GM18520 (cell line): ENCODE data around the gene CBX6.
A peak's percentile ranks its signal among the peaks of the same experiment; 100 is the strongest.
"Not testable (repeated sequence)": the region's sequence is repeated elsewhere in the genome, so short reads cannot be mapped to it uniquely, and the experiment has no call there.

Source experiments
- ATAC-seq: cut with Tn5 transposase; IDR thresholded peaks from one replicate; pipeline ENCODE4 v1.9.1; 2021; ENCODE audit not compliant: unreplicated experiment

CBX6 gene

DNA sequence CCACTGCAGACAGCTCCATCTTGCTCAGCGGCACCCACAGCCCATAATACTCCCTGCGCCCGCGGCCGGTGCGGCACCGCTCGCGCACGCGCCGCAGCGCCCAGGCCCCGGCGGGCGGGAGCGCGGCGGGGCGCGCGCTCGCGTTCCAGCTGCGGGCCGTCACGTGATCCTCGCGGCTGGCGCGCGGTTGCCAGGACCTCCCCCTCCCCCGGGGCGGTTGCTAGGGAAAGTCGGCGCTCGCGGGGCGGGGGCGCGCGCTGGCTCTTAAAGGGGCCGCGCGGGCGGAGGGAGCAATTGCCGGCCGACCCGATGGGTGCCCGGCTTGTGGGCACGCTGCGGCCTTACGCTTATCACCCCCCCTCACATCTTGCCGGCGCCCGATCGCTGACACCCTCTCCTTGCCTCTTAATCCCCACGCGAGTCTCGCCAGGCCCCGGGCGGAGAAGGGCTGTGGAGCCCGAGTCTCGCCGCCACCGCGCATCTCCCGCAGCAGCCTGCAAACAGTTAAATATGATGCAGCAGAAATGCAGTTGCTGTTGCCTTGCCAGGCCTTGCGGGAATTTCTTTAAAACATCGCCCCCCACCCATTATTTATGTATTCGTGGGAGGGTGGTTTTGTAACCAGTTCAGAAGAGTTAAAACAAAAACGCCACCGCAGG is at the start of gene CBX6:
Gene CBX6 (minus strand): TSS at position 45 of the 659 bp plus-strand sequence. CDS start 26 bp downstream, at position 19.
- peak; percentile 51 for ATAC-seq

DNA sequence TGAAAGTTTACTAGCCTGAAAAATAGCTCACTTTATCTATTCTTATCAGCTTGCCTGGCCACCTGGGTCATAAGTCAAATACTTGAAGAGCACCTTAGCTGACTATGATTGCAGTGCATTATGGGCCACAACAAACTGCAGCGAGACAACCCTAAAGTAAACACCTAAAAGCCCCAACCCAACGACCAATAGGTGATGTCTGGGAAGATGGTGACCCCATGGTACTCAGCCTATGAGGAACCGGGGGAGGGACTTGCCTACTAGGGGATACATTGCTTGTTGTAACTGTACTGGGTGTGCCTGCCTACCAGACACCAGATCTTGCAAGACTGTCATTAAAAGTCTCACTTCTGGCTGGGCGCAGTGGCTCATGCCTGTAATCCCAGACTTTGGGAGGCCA is 49.8 kb upstream of the CBX6 start:
- no peak for ATAC-seq

DNA sequence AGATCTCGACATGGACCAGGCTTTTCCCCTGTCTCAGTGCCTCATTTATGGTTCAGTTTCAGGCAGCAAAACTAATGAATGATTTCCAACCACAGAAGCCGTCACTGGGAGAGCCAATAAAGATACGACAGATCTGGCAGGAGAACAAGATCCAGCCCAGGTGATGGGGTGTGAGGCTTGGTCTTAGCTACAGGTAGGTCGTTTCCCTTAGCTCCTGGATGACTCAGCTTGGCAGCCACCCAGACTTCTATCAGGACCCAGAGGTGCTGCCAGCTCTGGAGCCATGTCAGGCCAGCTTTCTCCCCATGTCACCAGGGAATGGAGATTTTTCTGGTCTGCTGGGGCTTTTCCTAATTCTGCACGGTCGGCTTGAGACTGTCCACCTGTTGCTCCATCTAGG is 49.1 kb upstream of the CBX6 start:
- no peak for ATAC-seq

DNA sequence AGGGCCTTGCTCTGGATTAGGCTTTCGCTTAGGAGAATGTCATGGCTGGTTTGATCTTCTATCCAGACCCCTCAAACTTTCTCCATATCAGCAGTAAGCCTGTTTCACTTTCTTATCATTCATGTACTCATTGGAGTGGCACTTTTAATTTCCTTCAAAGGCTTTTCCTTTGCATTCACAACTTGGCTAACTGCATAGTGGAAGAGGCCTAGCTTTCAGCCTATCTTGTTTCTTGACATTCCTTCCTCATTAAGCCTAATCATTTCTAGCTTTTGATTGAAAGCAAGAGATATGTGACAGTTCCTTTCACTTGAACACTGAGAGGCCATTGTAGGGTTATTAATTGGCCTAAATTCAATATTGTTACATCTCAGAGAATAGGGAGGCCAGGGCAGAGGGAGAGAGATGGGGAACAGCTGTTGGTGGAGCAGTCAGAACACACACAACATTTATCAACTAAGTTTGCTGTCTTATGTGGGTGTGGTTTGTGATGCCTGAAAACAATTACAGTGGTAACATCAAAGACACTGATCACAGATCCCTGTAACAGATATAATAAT is 47.7 kb upstream of the CBX6 start:
- ATAC-seq: no peak

DNA sequence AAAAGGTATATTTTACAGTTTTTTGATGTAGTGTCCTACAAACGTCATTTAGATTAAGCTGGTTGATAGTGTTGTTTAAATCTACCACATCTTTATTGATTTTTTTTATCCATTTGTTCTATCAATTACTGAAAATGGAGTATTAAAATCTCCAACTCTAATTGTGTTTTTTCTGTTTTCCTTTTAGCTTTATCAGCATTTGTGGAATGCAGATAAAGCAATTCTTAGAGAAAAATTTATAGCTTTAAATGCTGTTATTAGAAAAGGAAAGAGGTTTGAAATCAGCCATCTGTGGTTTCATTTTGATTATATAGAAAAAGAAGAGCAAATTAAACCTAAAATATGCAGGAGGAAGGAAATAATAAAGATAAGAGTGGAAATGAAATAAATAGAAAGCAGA is 39.4 kb upstream of the CBX6 start:
- ATAC-seq: no peak

DNA sequence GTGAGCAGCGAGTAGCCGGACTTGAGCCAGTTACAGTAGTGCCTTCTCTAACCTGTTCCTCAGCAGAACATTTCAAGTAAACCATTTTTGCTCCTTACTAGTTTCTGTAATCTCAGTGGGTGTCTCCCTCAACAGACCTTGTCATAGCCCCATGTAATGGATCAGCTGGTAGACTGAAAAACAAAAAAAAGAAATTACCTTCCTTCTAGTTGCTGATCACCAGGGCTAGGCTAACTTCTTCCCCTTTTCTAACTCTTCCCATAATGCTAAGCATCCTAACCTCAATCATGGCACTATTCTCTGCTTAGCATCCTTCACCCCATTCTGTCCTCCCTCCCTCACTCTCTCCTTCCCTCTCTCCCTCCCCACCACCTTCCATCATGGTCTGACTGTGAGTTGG is 35.8 kb upstream of the CBX6 start:
- ATAC-seq: no peak

DNA sequence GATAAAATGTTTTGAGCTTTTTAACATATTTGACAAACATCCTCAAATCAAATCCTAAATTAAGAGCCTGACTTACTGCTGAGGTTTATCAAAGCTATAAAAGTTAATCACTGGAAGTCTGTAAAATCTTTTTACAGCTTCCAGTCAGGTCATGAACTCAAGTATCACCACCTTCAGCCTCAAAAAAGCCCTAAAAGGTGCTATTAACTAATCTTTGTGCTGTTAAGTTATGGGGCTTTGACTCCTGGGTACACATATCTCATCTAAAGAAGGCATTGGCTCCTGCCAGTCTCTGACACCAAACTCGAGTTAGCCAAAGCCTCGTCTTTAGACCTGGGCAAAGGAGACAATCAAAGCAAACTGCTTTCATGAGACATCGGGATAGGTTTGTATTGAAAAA is 34.0 kb upstream of the CBX6 start:
- no peak for ATAC-seq

DNA sequence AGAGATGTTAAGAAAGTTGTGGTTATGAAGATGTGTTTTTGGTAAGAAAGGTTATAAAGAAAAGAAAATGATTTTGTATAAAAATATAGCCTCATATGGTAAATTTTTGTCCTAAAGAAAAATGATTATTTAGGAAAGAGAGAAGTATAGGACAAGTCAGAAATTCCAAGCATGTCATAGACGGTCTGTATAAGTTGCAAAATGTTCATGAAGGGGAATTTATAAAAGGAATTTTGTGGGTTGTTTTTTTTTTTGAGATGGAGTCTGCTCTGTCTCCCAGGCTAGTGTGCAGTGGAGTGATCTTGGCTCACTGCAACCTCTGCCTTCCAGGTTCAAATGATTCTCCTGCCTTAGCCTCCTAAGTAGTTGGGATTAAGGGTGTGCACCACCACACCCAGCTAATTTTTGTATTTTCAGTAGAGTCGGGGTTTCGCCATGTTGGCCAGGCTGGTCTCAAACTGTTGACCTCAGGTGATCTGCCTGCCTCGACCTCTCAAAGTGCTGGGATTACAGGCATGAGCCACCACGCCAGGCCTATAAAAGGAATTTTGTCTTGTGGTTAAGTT is 32.1 kb upstream of the CBX6 start:
- not testable (repeated sequence) for ATAC-seq

DNA sequence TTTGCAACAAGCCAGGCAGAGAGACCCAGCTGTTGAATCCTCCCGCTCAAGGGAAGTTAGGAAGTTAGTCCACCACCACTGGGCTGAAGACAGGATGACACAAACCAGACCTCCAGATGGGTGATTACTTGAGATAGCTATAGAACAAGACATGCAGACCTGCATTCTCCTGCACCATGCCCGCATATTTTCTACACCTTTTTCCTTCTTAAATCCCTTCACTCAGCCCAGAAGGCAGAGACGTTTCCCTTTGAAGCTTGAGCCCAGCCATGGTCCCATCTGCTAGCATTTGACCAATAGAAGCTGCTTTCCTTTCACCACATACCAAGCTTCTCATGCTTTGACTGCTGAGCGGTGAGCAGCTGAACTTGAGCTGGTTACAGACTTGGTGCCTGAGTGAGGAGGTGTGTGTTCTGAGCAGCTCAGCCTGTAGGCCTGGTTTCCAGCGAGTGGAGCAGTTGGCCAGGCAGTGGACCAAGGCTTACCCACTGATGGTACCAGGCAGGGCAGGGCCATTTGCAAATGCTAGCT is 29.2 kb upstream of the CBX6 start:
- ATAC-seq: no peak

DNA sequence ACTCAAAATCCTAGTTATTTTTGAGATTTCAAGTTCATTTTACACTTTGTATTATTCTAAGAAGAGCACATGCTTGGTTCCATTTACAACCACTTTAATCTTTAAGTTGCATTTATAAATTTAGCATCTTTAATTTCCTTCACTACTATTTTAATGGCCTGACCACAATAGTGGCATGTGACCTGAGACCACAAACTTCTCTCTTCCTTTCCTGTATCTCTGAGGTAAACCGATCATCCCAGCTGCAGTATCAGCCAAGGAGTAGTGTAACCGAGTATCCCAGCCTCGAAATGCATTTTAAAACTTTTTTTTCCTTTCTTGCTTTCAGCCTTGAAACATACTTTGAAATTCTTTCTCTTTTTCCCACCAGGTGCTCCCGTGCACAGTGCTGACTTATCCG is 28.7 kb upstream of the CBX6 start:
- no peak for ATAC-seq

DNA sequence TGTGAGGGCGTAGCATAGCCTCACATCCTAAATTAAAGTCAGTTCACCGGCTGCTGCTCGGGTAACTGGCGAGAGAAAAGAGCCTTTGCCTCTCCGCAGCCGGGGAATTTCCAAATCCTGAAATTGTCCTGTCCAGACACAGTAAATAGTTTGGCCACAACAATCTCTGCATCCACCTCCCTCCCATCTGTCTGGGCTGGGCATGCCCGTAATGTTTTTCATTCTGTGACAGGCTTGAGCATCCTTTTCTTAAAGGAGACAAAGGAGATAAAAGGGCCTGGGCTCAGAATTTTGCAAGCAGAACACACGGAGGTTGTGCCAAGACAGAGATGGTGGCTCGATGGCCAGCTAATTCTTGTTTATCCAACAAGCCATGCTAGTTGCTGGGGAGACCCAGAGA is 19.2 kb upstream of the CBX6 start:
- no peak for ATAC-seq

DNA sequence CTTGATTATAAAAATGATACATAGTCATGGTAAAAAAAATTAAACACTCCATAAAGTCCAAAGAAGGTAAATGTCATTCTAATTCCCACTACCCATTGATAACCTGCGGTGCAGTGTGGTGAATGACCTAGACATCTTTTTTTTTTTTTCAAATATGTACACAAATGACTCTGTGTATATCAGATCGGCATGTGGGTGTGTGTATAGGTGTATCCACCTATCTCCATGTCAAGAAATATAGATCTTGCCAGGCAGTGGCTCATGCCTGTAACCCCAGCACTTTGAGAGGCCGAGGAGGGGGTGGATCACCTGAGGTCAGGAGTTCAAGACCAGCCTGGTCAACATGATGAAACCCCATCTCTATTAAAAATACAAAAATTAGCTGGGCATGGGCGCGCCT is 18.4 kb upstream of the CBX6 start:
- no peak for ATAC-seq

DNA sequence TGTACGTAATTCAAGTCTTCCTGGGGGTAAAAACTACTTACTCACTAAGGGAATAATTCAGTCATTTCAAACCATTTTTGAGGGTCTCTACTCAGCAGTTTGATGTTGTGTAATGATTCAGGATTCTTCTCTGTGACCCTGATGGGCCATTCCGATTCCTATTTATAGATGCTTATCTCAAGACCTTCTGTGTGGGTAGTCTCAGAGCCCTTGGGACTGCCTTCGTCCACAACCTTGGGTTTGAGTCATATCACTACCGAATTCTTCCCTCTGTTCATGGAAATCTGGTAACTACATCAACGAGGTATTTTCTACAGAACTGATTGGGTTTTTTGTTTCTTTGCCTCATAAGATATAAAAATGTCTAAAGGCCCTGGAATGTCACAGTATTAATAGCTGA is 14.3 kb upstream of the CBX6 start:
- no peak for ATAC-seq

DNA sequence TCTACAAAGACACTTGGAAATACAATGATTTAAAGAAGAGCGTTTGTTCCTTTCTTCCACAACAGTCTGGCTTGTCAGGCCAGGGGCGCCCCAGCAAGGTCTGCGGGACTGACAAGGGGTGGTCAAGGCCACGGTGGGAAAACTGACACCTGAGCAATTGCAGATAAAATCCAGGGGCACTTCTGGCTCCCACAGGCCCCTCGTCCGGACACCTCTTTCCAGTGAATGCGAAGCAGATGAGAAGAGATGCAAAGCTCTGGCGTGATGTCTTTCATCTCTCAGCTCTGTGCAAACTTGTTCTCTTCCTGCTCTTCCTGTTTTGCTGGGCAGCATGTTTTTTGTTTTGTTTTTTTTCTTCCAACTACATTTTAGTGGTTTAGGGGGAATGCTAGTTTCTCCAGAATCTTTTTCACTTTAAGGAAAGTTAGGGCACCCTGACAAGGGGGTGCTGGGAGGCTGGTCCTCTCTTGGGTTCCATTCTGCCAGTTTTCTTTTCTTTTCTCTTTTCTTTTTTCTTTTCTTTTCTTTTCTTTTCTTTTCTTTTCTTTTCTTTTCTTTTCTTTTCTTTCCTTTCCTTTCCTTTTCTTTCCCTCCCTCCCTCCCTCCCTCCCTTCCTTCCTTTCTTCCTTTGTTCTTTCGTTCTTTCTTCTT is 11.1 kb upstream of the CBX6 start:
- ATAC-seq: no peak

DNA sequence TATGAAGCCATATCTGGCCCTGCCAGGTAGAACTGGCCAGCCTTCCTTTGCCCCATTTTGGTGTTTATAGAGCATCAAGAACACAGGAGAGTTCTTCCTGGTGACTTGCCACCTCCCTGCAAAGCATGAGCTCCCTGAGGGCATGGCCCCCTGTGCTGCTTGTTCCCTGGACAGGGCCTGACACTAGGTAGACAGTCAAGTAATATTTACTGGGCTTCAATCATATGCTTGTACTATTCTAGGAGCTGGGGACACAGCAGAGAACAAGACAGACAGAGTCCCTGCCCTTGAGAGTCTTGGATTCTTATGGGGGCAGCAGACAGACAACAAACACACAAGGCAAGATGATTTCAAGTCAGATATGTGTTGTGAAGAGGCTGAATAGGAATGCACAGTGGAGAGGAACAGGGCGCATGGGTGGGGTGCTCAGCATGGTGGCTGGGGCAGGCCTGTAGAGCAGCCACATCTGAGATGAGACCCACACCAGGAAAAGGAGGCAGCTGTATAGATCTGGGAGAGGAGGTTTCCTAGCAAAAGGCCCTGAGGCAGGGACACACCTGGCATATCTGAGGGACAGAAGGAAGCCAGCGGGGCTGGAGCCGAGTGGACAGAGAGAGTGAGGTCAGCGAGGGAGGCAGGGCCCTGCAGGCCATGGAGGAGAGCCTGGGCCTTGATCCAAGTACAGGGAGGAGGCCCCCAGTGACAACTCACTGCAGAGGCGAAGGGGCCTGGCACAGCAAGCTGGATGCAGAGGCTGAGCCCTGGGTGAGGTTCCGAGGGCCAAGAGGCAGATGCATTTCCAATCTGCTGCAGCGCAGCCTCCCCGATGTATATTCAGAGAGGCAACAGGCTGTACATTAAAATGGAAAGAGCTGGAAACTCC is 10.2 kb upstream of the CBX6 start:
- no peak for ATAC-seq

DNA sequence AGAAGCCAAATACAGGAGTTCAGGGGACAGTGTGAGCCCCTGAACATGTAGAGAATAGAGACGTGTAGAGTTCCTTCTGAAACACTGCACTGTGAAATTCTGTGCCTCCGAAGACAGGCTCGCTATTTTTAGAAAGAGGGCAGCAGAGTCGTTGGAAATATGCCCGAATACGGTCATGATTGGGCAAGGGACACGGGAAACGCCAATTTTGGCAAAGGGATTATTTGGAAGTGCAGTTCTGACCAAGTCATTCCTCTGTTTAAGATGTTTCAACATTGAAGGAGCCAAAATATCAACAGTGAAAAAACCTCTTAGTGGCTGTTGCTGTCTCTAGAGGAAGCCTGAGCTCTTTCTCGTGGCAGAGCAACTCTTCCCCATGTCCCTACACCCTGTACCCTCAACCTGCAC is 9.5 kb upstream of the CBX6 start:
- no peak for ATAC-seq

DNA sequence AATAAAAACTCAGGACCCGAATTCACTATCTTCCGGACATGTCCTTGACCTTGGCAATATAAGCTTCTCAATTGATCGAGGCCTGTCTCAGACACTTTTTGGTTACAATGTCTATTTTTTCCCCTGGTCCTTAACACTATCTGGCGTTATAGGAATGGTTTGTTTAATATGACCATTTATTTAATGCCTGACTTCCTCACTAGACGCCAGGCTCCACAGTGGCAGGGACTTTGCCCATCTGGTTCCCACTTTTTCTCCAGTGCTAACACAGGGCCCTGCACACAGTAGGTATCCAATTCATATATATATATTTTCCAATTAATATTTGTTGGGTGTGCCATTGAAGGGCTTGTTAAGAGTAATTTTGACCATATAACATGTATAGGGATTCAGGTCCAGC is 7.9 kb upstream of the CBX6 start:
- no peak for ATAC-seq

DNA sequence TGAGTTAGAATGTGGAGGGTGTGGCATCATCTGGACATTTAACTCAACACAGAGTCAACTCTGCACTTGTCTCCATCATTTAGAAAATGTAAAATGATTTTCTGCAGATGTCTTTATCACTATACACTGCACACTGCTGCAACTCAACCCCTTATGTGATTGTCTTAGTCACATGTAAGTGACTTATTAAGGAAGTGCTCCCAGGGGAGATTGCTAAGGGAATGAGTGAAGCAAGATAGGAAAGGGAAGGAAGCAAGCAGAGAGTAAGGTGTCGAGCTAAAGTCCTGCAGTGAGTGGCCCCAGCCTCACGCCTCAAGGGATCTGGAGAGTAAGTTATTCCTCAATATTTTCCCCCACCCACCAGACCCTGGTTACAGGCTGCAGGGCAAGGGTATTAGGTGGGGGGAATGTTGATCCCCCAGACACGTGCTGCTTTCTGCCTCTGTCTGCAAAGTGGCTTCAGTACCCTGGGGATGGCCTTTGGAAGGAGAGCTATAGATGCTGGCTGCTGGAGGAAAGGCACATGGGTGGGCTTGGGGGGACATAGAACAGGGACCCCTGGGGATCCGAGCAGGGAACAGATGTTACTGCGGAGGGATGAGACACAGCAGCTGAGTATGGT is 7.2 kb upstream of the CBX6 start:
- no peak for ATAC-seq

DNA sequence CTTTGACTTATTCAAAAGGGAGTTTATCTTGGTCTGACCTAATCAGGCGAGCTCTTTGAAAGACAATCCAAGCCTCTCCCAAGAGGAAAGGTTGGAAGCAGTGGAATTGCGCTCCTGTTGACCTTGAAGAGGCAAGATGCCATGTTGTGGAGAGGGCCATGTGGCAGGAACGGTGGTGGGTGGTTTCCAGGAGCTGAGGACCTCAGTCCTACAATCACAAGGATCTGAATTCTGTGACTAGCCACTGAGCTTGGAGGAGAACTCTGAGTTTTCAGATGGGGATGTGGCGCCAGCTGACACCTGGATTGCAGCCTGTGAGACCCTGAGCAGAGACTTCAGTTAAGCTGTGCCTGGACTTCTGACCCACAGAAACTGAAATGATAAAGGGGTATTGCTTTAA is 6.0 kb upstream of the CBX6 start:
- no peak for ATAC-seq

DNA sequence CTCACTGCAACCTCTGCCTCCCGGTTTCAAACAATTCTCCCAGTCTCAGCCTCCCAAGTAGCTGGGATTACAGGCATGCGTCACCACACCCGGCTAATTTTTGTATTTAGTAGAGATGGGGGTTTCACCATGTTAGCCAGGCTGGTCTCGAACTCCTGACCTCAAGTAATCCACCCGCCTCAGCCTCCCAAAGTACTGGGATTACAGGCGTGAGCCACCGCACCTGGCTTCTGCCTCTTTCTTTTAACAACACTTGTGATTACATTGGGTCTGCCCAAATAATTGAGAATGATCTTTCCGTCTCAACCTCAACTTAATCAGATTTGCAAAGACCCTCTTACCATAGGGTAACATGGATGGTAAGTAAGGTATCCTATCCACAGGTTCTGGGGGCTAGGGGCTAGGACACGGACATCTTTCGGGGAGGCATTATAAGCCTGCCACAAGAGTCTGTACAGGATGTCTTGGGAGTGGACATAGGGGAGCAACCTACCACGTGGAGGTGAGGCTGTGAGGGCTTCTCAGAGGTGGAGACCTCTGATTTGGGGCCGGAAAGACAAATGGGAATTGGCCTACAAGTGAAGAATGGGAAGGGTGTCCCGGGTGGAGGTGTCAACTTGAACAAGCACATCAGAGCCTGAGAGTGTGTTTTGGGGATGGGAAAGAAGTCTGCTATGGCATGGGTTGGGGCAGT is 2.7 kb upstream of the CBX6 start:
- ATAC-seq: no peak
